Muscle of leg (tissue), 11 donors: ENCODE results near the gene ADORA1. TPM values are rescaled to one million over a fixed set of nuclear protein-coding genes. Genes with fewer than 3 reads are reported as not detected.

Experiments used
- DNase-seq: peaks from one replicate; pipeline ENCODE4 v3.0.0; 2013
- H3K27ac ChIP-seq: one replicate; pipeline ENCODE4 v1.5.1; 2013; ENCODE audit warnings: mild to moderate bottlenecking, low read length, control low read depth
- H3K27me3 ChIP-seq: one replicate; pipeline ENCODE4 v1.6.1; 2013; ENCODE audit warnings: low read length; ENCODE audit not compliant: control insufficient read depth, insufficient read depth
- H3K36me3 ChIP-seq: one replicate; pipeline ENCODE4 v1.6.1; 2013; ENCODE audit warnings: low read length; ENCODE audit not compliant: control insufficient read depth, insufficient read depth
- H3K4me1 ChIP-seq: one replicate; pipeline ENCODE4 v1.6.1; 2013; ENCODE audit warnings: low read length; ENCODE audit not compliant: control insufficient read depth, insufficient read depth
- H3K4me3 ChIP-seq: one replicate; pipeline ENCODE4 v1.5.1; 2013; ENCODE audit warnings: low read length, control low read depth
- H3K9me3 ChIP-seq: replicated peaks from 2 replicates; pipeline ENCODE4 v1.6.1; 2013; ENCODE audit warnings: low read depth, low read length; ENCODE audit not compliant: control insufficient read depth
- WGBS: methylation state at CpG from one replicate; pipeline ENCODE4 v1.1.5; 2013; ENCODE audit warnings: missing lambda C conversion rate; ENCODE audit not compliant: insufficient coverage; 5-methylcytosine and 5-hydroxymethylcytosine counted together
- polyA plus RNA-seq, 8 donors: library from polyadenylated mRNA; unstranded; fragments of 120-200 nt; gene quantifications; one replicate each; pipeline versions ENCODE4 v1.2.1 to v1.2.3, GENCODE V29; 2013; ENCODE audit warnings: inconsistent platforms in 1 of 8, low replicate concordance in 1 of 8; ENCODE audit not compliant: insufficient read length in 8 of 8, insufficient read depth in 1 of 8
- total RNA-seq: library from RNA; stranded (reverse); fragments of 120-200 nt; gene quantifications from one replicate; pipeline ENCODE4 v1.2.4, GENCODE V29; 2013

The ADORA1 gene
- total and polyA plus RNA-seq, 9 donors: 2.0 to 5.6 (median 4.6) TPM

DNA sequence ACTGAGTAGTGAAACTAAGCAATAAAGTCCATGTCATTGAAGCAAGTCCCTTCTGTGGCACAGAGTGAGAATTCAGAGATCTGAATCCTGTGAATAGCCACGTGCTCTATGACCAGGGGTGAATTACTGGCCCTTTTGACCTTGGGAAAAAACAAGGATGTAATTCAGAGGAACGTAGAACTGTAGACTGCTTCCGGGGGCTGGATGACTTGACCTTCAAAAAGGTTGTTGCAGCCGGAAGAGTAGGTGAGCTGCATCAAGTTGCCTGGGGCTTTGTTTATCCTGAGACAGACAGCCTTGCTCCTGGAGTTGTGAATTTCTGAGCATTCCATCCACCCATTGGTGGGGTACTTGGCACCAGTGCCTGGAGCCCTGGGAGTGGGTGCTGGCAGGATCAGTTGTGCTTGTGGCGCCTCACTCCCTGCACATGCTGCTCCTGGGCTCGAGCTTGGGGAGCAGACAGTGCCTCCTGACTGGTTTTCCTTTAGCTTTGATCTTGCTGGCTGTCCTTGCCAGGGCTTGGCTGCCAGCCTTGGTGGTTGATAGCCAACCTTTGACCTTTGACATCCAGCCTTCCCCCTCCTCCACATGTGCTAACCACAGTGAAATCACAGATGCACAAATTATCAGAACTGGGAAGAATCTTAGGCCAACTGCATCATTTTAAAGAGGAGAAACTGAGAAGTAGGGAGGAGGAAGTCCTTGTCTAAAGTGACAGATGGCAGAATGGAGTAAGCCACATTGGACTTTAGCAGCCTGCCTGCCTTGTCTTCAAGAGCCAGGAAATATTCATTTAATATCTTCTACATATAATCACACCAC is 25.5 kb upstream of the ADORA1 start:
- WGBS: 63% methylated on average over 6 of the region's 6 CpGs
- Histone ChIP-seq H3K27ac (no peak overlapping the region), H3K9me3 (peaks cover 2% of the 10 kb centered on the region), H3K27me3 (no peaks in the 10 kb centered on the region), H3K4me3 (no peak overlapping the region), H3K4me1 (peaks cover 38% of the 10 kb centered on the region), H3K36me3 (no peaks in the 10 kb centered on the region)
- DNase-seq: no peak

DNA sequence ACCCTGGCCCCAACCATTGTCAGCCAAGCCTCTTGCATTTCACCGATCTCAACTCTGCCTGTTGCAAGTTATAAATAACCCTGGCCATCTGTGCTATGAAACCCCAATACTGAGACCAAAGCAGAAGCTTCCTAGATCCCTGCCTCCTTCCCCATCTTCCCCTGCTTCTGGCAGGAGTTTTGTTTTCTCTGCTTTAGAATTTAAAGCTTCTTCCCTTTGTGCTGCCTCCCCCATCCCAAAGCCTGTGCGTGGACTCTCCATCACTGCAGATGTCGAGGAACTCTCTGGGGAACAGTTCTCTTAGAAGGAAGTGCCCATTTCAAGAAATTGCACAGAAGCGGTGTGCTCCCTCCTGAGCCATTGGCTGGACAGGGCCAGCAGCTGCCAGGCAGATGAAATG is 24.3 kb upstream of the ADORA1 start:
- Histone ChIP-seq H3K36me3 (no peaks in the 10 kb centered on the region), H3K4me3 (no peak overlapping the region), H3K9me3 (no peaks in the 10 kb centered on the region), H3K4me1 (peaks cover 35% of the 10 kb centered on the region), H3K27me3 (no peaks in the 10 kb centered on the region), H3K27ac (no peak overlapping the region)
- 18% methylated on average over 4 of the region's 4 CpGs for WGBS
- DNase-seq: peak; percentile 43

DNA sequence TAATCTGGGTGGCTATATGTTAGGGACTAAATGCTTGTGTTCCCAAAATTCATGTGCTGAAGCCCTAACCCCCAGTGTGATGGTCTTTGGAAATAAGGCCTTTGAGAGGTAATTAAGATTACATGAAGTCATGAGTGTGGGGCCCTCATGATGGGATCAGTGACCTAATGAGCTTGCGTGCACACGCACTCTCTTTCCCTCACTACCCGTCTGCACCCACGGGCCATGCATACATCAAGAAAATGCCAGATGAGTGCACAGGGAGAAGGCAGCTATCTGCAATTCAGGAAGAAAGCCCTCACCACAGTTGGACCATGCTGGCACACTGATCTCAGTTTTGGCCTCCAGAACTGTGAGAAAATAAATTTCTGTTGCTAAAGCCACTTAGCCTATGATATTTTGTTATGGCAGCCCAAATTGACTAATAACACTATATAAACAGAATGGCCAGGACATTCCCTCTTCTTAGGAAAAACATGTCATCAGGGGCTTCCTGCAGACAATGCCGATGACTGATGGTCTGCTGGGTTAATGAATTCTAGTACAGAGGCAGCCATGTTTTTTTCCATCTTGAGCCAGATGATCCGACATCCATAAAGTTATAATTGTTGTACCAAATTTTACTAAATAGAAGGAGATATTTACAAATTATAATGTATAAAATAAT is 23.6 kb upstream of the ADORA1 start:
- H3K27me3 ChIP-seq: no peaks in the 10 kb centered on the region
- H3K4me3 ChIP-seq: no peak overlapping the region
- no peak overlapping the region for H3K27ac ChIP-seq
- no peaks in the 10 kb centered on the region for H3K9me3 ChIP-seq
- WGBS: 92% methylated on average over 4 of the region's 6 CpGs
- H3K36me3 ChIP-seq: no peaks in the 10 kb centered on the region
- H3K4me1 ChIP-seq: peaks cover 30% of the 10 kb centered on the region
- no peak for DNase-seq

DNA sequence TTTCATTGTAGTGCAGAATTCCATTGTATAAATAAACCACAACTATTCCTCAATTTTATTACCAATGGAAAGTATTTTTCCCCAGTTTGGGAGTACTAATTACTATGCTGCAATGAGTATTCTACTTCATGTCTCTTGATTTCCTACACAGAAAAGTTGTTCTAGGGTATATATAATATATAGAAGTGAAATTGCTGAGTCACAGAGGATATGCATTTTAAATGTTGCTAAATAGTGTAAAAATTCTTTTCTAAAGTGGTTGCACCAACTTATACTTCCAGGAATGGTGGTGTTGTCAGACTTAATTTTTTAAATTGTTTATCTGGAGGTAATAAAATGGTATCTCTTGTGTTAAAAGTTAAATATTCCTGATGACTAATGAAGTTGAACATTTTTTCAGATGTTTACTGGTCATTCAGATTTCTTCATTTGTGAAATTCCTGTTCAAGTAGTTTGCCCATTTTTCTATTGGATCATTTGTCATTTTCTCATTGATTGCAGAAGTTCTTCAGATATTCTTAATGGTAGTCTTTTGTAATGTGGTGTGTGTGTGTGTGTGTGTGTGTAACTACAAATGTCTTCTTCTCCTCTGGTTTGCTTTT is 22.6 kb upstream of the ADORA1 start:
- Histone ChIP-seq H3K27ac (no peak overlapping the region), H3K27me3 (no peaks in the 10 kb centered on the region), H3K9me3 (no peaks in the 10 kb centered on the region), H3K4me1 (peaks cover 23% of the 10 kb centered on the region), H3K36me3 (no peaks in the 10 kb centered on the region), H3K4me3 (no peak overlapping the region)
- no peak for DNase-seq

DNA sequence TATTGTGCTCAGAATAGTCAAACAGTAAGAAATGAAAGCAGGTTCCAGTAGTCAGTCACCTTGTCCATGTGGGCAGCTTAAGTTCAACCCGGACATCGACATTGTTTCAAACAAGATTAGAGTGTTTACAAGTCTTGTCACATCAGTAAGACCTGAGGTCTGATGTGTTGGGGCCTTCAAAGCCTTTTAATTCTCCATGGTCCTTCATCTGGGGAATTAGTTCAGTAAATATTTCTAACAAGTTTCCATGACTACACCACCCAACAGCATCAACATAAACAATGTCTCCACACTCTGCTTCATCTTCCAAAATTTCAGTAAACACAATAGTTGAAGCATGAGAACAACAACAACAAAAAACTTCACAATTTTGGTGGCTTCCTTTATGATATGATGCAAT is 15.1 kb upstream of the ADORA1 start:
- peaks cover 15% of the 10 kb centered on the region for H3K4me1 ChIP-seq
- no peak overlapping the region for H3K4me3 ChIP-seq
- peaks cover 11% of the 10 kb centered on the region for H3K27me3 ChIP-seq
- DNase-seq: peak; percentile 50
- H3K9me3 ChIP-seq: no peaks in the 10 kb centered on the region
- no CpG with 5 or more reads among the region's 2 CpGs for WGBS
- no peaks in the 10 kb centered on the region for H3K36me3 ChIP-seq
- no peak overlapping the region for H3K27ac ChIP-seq

DNA sequence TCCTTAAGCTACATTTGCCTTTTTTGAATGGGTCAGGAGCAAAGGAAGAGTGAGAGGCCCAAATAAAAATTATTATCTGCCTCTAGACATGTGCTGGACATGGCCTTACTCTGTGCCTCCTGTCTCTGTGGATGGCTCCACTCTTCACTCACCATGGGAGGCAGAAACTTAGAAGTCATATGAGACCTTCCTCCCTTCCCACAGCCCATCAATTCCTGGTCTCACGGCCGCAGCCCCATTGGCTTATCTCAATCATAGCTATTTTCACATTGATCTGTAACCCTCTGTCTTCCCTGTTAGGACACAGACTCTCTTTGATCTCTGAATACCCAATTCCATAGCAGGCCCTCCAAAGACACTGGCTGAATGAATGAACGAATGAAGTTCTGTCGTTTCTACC is 14.2 kb upstream of the ADORA1 start:
- Histone ChIP-seq H3K36me3 (no peaks in the 10 kb centered on the region), H3K9me3 (no peaks in the 10 kb centered on the region), H3K4me1 (peaks cover 23% of the 10 kb centered on the region), H3K27me3 (peaks cover 17% of the 10 kb centered on the region), H3K27ac (no peak overlapping the region), H3K4me3 (no peak overlapping the region)
- WGBS: 72% methylated on average over 4 of the region's 4 CpGs
- no peak for DNase-seq

DNA sequence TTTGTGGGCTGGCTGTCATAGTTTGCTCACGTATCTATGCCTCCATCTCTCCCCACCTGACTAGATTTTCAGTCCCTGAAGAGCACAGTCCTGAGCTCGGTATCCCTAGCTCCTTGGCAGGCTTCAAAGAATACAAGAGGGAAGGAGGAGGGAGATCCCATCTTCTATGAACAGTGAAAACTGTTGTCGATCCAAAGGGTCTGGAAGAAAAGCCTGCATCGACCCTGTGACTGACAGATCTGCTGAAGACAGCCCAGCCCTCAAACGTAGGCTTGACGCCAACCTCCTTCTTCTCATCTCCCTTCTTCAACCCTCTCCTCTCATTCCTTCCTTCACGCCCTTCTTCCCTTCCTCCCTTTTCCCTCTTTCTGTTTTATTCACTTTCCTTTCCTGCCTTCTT is 13.3 kb upstream of the ADORA1 start:
- no peak for DNase-seq
- Histone ChIP-seq H3K4me1 (peaks cover 27% of the 10 kb centered on the region), H3K4me3 (no peak overlapping the region), H3K27ac (no peak overlapping the region), H3K27me3 (peaks cover 22% of the 10 kb centered on the region), H3K9me3 (no peaks in the 10 kb centered on the region), H3K36me3 (no peaks in the 10 kb centered on the region)
- WGBS: 56% methylated on average over 6 of the region's 7 CpGs

DNA sequence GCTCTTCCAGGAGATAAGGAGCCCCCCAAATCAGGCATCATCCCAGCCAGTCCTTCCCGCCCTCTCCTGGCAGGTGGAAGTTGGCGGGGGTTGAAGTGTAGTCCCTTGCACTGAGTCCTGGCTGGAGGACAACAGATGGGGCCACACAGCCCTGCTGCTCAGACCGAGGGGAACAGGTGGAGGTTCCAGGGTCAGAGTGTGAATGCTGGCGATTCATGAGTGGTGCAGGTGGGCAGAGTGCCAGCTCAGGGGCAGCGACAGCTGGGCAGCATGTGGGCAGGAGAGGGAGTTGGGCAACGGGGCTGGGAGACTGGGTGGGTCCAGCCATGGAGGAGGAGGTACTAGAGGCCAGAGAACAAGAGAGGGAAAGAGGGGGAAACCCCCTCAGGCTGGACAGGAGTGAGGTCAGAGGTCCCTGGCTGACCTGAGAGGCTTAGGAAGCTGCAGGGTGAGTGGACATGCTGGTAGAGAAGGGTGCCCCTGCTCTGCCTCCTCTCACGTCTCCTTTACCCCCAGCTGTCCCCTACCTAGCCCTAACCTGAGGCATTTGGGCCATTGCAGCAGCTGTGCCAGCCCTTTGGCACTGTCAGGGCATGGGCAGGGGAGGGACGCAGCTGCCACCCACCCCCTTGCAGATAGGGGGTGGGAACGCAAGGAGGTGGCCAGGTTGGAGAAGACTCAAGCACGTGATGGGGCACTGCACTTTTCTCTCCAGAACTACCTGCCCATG is 11.3 kb upstream of the ADORA1 start:
- Histone ChIP-seq H3K36me3 (no peaks in the 10 kb centered on the region), H3K4me1 (peaks cover 33% of the 10 kb centered on the region), H3K4me3 (no peak overlapping the region), H3K9me3 (no peaks in the 10 kb centered on the region), H3K27ac (peak overlapping the region; percentile 67), H3K27me3 (peaks cover 33% of the 10 kb centered on the region)
- WGBS: 60% methylated on average over 5 of the region's 10 CpGs
- peak; percentile 88 for DNase-seq

DNA sequence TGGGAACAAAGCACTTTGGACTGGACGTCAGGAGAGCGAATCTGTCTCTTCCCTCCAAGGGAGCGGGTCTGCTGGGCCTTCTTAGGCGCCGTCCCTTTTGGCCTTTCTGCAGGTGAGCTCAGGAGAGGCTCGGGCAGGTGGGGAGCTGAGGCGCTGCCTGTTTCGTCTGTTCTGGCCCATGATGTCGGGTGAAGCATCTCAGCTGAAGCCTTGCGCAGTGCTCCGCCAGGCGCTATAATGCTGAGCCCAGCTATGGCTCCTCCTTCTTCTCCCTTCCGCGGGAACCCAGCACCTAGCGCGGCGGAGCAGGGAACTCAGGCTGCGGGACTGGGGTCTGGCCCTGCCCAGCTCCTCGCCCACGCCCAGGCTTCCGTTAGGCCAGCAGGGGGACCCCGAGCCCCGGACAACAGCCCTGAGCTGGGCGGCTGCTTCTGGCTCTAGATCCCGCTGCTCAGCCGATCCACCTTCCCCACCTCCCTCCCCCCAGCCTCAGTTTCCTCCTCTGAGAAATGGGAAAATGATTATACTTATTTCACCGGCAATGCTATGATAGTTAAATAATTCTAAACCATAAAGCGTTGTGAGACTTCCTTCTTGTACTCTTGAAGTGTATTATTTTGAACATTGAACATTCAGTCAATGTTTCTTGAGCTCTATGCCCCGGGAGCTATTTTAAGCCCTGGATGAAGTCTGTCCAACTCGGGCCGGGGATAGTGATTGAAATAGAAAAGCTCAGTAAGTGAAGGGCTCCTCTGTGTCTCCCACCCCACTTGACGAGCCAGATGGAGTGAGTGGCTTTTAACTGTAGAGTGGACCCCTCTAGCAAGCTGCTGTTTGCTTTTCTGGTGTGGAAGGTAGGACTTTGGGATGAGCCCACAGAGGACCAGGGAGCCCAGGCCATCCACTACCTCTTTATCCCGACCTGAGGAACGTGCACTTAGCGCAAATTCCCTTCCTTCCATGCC is 9.6 kb upstream of the ADORA1 start:
- 20% methylated on average over 23 of the region's 35 CpGs for WGBS
- DNase-seq: peak; percentile 77
- H3K4me3 ChIP-seq: no peak overlapping the region
- peaks cover 33% of the 10 kb centered on the region for H3K4me1 ChIP-seq
- no peaks in the 10 kb centered on the region for H3K36me3 ChIP-seq
- peaks cover 42% of the 10 kb centered on the region for H3K27me3 ChIP-seq
- H3K9me3 ChIP-seq: no peaks in the 10 kb centered on the region
- no peak overlapping the region for H3K27ac ChIP-seq
